COLO668 (cell line): Measurements from ENCODE around the gene UBAC1.
A peak's percentile ranks its signal among the peaks of the same experiment; 100 is the strongest.
"Not testable (repeated sequence)": the region's sequence is repeated elsewhere in the genome, so short reads cannot be mapped to it uniquely, and the experiment has no call there.

Source experiments
- DNase-seq: peaks from one replicate; lab custom pipeline; 2025; ENCODE audit not compliant: unreplicated experiment; lab: John Stamatoyannopoulos, UW

UBAC1 gene

DNA sequence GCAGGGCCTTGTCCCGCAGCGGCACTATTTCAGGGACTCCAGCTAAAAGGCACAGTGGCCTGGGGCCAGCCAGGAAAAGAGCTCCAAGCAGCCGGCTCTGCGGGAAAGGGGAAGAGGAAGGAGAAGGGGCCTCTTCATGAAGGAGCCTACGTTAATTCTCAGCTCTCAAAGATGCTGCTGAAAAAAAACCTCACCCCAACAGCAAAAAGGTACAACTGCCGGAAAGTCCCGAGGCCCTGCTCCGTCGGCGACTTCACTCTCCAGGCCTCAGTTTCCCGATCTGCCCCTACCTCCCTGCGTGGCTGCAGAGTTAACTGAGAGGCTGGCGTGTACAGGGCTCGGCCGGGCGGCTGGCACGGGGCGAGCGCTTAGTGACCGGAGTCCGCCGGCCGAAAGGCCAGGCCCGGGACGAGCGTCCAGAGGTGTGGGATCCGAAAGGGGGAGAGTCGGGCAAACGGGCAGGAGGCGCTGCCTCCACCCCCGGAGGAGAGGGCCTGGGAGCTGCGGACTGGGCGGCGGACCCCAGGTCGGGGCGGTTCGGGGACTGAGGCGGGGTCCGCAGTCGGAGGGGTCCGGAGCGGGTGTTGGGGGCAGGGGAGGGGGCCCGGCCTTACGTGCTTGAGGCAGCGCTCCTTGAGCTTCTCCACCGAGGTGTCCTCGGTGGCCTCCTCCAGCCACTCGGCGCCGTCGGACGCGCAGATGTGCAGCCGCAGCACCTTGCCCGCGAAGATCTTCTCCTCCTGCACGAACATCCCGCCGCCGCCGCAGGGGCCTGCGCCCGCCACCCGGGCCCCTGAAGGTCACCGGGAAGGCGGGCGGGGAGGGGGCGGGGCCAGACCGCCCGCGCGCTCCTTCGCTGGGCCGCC, 529 bp downstream of the UBAC1 start:
- peak; percentile 39 for DNase-seq

GRCh38 chr9:135959814-135960213, 1.4 kb downstream of the UBAC1 start:
- no peak for DNase-seq

GRCh38 chr9:135958485-135958884, 2.7 kb downstream of the UBAC1 start:
- DNase-seq = no peak

GRCh38 chr9:135957431-135957830, 3.7 kb downstream of the UBAC1 start:
- no peak for DNase-seq

GRCh38 chr9:135956802-135957174, 4.4 kb downstream of the UBAC1 start:
- no peak for DNase-seq

DNA sequence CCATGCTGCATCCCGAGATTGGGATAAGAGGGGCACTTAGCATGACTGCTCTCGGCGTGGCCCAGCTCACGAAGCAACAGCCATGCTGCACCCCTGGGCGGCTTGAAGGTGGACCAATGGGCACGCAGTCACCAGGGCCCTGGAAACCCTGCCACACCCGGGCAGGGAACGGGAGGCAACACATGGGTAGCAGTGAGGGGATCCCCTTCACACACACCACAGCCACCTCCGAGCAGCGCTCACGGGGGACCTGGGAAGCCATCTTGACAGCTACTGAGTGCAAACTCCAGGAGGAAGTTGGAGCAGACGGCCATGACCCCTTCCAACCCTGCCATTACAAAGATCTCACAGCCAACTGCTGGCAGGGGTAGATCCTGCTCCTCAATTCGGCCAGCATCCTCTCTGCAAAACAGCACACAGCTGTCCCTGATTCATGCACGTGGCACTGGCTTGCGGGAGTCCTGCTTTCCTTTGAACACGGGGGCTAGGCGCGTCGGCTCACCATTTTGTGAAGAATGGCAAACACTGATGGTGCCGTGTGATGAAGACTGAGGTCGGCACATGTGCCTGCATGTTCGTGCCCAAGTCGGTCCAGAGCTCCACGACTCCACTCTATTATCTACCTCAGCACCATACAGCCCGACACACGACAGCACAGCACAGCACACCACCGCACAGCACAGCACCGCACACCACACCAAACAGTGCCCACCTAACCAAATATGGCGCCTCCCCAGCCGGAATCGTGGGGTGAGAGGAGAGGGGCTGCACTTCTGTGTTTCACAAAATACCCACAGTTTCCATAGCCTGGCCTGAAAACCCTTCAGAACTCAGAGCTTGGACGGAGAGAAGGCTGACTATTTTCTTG, 5.0 kb downstream of the UBAC1 start:
- DNase-seq = no peak

DNA sequence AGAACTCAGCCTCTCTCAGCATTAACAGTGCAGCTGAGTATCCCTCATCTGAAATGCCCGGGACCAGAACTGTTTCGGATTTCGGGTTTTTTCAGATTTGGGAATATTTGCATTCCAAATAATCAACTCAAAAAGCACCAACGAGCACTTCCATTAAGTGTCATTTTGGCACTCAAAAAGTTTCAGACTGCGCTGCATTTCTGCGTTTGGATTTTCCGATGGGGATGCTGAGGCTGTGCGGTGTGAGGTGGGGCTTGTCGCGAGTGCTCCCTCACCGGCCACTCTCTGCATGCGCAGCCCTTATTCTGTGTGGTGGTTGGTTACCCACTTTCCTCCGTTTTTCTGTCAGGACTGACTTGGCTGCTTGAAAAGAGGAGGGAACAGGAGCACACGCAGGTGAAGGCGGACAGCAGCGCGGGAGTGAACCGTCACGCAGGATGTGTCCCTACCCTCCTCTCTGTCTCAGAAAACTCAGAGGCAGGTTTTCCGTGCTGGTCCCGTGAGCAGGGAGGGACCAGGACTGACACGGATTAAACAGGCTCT, 8.4 kb downstream of the UBAC1 start:
- DNase-seq = no peak

DNA sequence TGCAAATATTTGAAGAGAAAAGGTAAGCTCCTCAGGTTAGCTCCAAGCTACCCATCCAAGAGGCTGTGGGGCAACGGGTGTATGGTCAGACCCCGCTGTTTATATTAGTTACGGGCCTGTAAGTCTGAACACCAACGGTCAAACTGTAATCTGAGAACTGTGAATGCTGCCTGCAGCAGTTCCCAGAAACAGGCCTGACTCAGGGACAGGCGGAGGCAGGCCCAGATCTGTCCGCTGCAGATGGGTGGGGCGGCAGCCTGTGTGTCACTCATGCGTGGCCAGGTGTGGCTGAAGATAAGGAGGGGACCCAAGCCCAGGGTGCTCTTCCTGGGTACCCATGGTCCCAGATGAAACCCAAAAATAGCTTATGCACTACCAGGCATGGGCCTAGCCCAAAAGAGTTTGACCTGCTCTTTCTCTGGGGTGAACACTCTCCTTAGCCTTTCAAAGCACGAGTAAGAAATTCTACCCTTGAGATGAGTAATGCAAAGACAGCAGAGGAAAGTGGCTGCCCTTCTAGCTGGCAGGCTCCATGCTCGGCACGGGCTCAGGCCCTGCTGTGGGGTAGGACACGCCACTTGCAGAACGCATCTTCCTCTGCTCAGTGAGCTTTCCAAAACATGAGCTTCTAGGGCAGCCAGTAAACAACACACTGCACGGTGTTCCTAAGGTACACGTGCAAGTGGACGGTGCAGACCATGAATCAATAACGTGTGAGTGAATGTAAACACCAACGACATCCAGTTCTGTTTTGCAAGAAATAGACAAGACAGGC, 9.1 kb downstream of the UBAC1 start:
- peak; percentile 87 for DNase-seq

DNA sequence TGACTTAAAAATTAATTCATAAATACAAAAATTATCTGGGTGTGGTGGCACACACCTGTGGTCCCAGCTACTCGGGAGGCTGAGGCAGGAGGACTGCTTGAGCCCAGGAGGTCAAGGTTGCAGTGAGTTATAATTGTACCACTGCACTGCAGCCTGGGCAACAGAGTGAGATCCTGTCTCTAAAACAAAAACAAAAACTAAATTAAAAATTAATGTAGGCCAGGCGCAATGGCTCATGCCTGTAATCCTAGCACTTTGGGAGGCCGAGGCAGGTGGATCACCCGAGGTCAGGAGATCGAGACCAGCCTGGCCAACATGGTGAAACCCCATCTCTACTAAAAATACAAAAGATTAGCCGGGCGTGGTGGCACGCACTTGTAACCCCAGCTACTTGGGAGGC, 9.9 kb downstream of the UBAC1 start:
- not testable (repeated sequence) for DNase-seq

GRCh38 chr9:135950841-135951240, 10.3 kb downstream of the UBAC1 start:
- not testable (repeated sequence) for DNase-seq

GRCh38 chr9:135950135-135950682, 11.0 kb downstream of the UBAC1 start:
- no peak for DNase-seq

DNA sequence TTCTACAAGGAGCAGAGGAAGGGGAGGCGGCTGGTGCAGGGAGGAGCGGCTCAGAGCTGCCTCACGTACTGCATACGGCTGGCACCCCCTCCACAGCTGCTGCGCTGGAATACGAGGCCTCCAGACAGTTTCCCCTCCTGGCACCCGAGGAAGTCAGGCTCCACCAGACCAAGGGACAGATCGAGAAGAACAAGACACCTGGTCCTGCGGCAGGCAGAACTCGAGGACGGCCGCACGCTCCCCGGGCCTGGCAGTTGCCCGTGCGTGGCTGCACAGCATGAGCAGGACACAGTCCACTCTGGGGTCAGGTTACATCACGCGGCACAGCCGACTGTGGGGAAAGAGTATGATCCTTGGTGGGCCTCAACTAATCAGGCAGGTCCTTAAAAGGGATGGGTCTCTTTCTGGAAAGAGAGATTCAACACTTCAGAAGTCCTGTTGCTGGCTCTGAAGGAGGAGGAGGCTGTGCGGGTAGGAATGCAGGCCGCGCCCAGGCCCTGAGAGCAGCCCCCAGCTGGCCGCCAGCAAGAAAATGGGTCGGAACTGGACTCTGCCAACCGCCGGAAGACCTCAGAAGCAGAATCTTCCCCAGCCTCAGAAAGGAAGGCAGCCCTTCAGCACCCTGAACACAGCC, 11.6 kb downstream of the UBAC1 start:
- no peak for DNase-seq

DNA sequence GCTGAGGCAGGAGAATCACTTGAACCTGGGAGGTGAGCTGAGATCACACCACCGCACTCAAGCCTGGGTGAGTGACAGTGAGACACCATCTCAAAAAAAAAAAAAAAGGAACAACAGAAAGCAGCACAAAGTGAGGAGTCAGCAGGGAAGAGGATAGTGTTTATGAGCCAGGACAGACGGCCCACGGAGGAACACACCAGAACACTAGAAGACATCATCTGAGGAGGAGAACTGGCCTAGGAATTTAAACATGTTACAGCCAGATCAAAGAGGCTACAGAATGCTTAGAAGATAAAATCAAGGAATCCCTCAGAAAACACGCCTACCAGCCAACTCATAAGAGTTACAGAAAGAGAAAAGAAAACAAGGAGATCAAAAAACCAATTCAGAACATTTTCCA, 12.2 kb downstream of the UBAC1 start:
- no peak for DNase-seq

DNA sequence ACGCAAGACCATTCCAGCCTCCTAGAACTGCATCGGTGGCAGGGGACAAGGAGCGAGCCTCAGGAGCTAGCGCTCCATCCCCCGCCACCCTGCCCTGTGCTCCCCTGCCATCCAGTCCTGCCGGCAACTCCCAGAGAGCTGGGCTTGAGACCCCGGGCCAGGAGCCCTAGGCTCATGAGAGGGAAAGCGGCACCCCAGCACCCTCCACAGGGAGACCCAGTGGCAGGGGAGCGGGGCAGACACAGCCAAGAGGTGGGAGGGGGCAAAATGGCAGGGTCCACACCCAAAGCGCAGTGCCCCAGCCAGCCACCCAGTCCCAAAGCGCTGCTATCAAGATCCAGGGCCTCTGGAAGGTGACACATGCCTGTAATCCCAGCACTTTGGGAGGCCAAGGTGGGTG, 12.7 kb downstream of the UBAC1 start:
- DNase-seq = no peak

DNA sequence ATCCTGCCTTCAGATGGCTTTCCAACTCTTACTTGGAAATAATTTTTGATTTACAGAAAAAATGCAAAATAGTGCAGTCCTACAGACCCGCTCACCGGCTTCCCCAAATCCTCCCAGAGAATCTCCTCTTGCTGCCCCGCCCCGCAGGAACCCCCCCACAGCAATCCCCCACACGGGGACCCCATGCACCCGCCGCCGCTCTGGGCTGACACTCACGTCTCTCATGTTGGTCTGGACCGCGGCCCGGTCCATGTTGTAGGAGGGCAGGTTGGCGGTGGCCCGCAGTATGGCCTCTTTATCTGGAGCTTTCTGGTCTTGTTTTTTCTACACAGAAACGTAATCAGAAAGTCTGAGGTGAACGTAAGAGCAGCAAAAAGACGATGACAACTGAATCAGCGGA, 13.6 kb downstream of the UBAC1 start:
- no peak for DNase-seq

DNA sequence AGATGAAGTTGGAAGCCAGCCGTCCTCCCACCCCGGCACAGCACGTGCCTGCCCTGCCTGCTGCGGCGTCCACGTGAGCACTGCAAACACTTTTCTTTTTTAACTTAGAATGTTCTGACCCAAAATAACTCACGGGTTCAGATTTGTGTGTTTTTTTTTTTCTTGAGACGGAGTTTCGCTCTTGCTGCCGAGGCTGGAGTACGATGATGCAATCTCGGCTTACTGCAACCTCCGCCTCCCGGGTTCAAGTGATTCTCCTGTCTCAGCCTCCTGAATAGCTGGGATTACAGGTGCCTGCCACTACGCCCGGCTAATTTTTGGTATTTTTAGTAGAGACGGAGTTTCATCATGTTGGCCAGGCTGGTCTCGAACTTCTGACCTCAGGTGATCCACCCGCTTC, 14.1 kb downstream of the UBAC1 start:
- not testable (repeated sequence) for DNase-seq

GRCh38 chr9:135946392-135946994, 14.7 kb downstream of the UBAC1 start:
- DNase-seq = no peak

DNA sequence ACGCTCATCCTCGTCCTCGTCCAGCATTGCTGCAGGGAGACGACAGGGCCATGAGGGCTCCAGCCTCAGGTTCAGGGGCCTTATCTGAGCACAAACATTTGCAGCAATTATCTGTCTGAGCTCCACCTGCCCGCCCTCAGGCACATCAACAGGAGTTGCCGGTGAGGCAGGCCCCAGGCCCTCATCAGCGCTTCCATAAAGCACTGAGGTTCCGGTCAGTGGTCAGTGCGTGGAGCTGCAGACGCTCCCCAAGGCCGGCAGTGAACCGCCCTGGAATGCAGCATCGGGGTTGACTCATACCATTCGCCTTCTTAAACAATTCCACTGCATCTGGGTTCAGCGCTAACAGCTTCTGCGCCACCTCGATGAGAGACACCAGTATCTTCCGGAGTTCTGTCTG, 15.2 kb downstream of the UBAC1 start:
- DNase-seq = no peak

GRCh38 chr9:135944444-135945252, 16.5 kb downstream of the UBAC1 start:
- DNase-seq = no peak
